ENCODE results near the gene EFNA1. TPM values are rescaled to one million over a fixed set of nuclear protein-coding genes. Genes with fewer than 3 reads are reported as not detected.

The EFNA1 gene
- total and polyA plus RNA-seq, 2 of the 13 experiments (the other 11 are each of a cell fraction or from before 2014, with no cell fraction given): 81.8 to 874 TPM

DNA sequence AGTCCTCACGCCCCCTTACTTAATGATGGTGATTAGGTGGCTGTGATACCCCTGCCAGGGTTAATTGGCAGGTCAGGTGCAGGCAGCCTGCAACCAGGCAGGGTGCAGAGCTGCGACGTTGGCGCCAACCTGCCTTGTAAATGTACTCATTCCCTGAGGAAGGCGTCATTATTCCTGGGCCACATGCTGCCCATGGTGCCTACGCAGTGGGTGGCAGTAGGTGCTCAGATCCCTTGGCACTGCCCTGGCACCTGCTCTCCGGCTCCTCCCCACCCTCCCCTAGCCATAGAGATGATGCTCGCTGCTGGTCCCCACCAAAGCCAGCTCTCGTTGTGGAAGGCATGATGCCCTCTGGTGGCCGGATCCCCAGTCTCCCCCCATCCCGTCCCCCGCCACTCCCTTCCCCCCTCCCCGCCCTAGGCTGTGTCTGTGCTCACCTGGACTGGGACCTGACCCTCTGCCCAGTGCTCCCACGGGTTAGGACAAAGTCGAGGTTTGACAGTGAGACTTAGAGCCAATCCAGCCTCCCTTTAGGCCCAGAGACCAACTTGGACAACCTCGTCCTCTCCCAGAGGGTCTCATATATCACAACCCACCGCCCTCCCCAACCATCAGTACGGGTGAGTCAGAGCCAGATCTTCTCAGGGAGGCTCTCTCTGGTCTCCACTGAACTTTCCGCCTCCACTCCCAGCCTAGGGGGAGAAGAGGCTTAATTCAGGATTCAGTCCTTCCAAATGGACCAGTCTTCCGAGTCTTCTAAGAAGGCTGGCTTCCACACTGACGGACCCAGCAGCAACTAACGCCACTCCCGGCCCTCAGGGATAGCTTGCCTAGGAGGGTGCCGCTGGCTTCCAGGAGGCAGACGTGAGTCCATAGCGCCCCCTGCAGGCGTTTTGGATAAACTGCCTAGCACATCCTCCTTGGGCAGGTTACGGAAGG, 39.8 kb downstream of the EFNA1 start (continued):
- TF ChIP-seq HMGXB4 (CRISPR knock-in tag; IDR thresholded peaks at IDR 0.05; ENCODE audit: borderline replicate concordance in 1 of 2, low read depth in 1 of 2): peak; percentile 54 to 83; a peak in 2 of 4 replicates
- TF ChIP-seq KLF15 (CRISPR knock-in tag; IDR thresholded peaks at IDR 0.05; ENCODE audit: borderline replicate concordance): no peak
- TF ChIP-seq WIZ (CRISPR knock-in tag; IDR thresholded peaks at IDR 0.05): no peak
- TF ChIP-seq, protein P1, sequence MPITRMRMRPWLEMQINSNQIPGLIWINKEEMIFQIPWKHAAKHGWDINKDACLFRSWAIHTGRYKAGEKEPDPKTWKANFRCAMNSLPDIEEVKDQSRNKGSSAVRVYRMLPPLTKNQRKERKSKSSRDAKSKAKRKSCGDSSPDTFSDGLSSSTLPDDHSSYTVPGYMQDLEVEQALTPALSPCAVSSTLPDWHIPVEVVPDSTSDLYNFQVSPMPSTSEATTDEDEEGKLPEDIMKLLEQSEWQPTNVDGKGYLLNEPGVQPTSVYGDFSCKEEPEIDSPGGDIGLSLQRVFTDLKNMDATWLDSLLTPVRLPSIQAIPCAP (CRISPR knock-in tag; IDR thresholded peaks at IDR 0.05; ENCODE audit: low read depth): no peak
- TF ChIP-seq, protein P2, sequence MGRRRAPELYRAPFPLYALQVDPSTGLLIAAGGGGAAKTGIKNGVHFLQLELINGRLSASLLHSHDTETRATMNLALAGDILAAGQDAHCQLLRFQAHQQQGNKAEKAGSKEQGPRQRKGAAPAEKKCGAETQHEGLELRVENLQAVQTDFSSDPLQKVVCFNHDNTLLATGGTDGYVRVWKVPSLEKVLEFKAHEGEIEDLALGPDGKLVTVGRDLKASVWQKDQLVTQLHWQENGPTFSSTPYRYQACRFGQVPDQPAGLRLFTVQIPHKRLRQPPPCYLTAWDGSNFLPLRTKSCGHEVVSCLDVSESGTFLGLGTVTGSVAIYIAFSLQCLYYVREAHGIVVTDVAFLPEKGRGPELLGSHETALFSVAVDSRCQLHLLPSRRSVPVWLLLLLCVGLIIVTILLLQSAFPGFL (CRISPR knock-in tag; IDR thresholded peaks at IDR 0.05): no peak
- TF ChIP-seq SNAPC2 (CRISPR knock-in tag; IDR thresholded peaks at IDR 0.05): no peak
- TF ChIP-seq TFE3 (CRISPR knock-in tag; IDR thresholded peaks at IDR 0.05): no peak
- peak; percentile 46; the same call in 1 of the 2 replicates for TF ChIP-seq MAZ (IDR thresholded peaks at IDR 0.05; ENCODE audit: borderline replicate concordance, low read depth, low read length)
- 0 out of 2 replicates have a peak, but pooled peaks have one; percentile 39 for TF ChIP-seq MAZ (CRISPR knock-in tag; IDR thresholded peaks at IDR 0.05; ENCODE audit: low read depth)
- no peak for TF ChIP-seq PAF1 (CRISPR knock-in tag; IDR thresholded peaks at IDR 0.05)
- peak; percentile 23; the same call in 1 of the 2 replicates for TF ChIP-seq MXD4 (CRISPR knock-in tag; IDR thresholded peaks at IDR 0.05)
- TF ChIP-seq, protein P3, sequence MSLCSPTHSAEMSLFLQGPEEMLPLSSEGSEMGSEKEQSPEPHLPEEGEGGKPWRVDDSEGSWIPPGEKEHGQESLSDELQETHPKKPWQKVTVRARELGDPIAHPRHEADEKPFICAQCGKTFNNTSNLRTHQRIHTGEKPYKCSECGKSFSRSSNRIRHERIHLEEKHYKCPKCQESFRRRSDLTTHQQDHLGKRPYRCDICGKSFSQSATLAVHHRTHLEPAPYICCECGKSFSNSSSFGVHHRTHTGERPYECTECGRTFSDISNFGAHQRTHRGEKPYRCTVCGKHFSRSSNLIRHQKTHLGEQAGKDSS (CRISPR knock-in tag; IDR thresholded peaks at IDR 0.05; ENCODE audit: borderline replicate concordance, low read depth): peak; percentile 99
- no peak for TF ChIP-seq ZNF678 (CRISPR knock-in tag; IDR thresholded peaks at IDR 0.05)
- 0 out of 2 replicates have a peak, but pooled peaks have one; percentile 12 for TF ChIP-seq FOXO1 (CRISPR knock-in tag; IDR thresholded peaks at IDR 0.05)
- TF ChIP-seq ZNF713 (CRISPR knock-in tag; IDR thresholded peaks at IDR 0.05): peak; percentile 11; the same call in 1 of the 2 replicates
- TF ChIP-seq, protein P4, sequence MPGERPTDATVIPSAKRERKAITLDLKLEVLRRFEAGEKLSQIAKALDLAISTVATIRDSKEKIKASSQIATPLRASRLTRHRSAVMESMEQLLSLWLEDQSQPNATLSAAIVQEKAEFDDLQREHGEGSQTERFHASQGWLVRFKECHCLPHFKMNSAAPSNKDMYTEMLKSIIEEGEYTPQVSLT (CRISPR knock-in tag; IDR thresholded peaks at IDR 0.05; ENCODE audit: borderline replicate concordance, low read depth): no peak
- TF ChIP-seq GATAD1 (CRISPR knock-in tag; IDR thresholded peaks at IDR 0.05): peak; percentile 55; the same call in 1 of the 2 replicates
- TF ChIP-seq ZSCAN5A (CRISPR knock-in tag; IDR thresholded peaks at IDR 0.05; ENCODE audit: borderline replicate concordance): 0 out of 2 replicates have a peak, but pooled peaks have one; percentile 23
- no peak for TF ChIP-seq ZNF282 (IDR thresholded peaks at IDR 0.05; ENCODE audit: partially characterized antibody)

Data from HepG2 (cell line).